ENCODE data around the gene ST3GAL3.

Gene ST3GAL3

GRCh38 chr1:43885279-43885801 is 178.0 kb downstream of the ST3GAL3 start:
- no peak for DNase-seq

DNA sequence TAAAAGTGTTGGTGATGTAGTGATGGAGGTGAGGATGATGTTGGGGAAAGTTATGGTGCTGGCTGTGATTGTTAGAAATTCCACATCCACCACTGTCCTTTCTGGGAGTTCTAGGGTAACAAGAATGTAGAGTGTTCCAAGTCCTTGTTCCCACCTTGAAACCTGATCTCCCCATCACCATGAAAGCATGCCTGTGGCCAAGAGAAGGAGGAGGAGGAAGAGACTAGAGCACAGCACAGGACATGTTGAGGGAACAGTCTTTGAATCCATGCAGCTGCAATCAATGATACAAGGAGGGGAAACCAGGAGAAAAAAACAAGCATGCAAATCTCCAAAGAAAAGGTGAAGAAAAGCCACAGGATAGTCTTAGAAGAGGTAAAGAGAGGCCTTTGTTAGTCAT is 180.4 kb downstream of the ST3GAL3 start:
- no peak for DNase-seq

GRCh38 chr1:43890815-43891214 is 183.5 kb downstream of the ST3GAL3 start:
- DNase-seq, result no peak

- DNase-seq, result no peak
Observed at GRCh38 chr1:43893006-43893405, 185.7 kb downstream of the ST3GAL3 start.

- DNase-seq, result no peak
Observed at GRCh38 chr1:43898981-43899380, 191.6 kb downstream of the ST3GAL3 start.

DNA sequence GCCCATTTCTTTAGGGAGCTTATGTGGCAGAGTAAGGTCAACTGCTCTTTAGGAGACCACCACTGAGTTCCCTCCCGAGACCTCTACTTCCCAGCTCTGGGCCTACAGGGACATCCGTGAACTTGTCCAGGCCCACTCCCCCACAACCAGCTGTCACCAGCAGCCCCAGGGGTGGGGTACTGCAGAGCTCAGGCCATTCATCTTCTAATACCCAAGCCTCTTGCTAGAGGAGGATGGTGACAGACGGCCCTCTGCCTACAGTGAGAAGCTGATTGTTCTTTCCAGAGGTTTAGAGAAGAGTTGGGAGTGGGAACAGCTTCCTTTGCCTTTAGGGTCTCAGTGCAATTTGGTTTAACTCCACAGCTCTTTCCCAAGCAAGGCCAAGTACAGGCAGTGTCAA is 193.1 kb downstream of the ST3GAL3 start:
- DNase-seq, result no peak

- DNase-seq, result no peak
Observed at GRCh38 chr1:43901196-43901961, 194.0 kb downstream of the ST3GAL3 start.

DNA sequence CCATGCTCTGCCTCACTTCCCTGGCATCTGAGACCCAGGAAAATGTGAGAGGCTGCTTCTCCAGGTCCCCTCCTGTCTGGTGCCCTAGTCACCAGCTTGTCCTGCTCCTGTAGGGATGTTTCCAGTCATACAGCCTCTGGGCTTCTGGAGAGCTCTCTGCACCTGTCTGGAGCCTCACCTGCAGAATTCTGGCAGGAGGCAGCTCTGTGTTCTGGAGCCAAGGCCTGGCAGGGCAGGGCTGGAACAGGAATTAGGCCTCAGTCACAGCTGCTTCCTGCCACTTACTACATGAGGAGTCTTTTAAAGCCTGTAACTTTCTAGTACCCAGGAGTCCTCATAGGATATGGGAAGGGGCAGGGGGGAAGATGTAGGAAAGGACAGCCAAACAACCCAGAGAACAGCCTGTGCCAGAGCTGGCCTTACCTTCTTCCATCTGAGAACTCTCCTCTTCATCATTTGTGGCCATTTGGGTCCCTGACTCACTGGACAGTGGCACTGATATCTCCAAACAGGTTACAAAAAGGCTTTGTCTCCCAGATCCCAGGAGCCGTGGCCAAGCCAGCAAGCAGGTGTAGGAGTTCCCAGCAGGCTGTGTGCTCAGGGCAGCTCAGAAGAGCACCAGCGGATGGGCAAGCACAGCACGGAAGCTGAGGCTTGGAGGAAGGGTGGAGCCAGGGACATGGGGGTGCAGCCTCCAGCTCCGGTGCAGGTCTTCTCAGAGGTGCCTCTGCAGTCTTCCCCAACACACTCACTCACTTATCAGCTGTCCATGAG is 194.9 kb downstream of the ST3GAL3 start:
- DNase-seq, result no peak

DNA sequence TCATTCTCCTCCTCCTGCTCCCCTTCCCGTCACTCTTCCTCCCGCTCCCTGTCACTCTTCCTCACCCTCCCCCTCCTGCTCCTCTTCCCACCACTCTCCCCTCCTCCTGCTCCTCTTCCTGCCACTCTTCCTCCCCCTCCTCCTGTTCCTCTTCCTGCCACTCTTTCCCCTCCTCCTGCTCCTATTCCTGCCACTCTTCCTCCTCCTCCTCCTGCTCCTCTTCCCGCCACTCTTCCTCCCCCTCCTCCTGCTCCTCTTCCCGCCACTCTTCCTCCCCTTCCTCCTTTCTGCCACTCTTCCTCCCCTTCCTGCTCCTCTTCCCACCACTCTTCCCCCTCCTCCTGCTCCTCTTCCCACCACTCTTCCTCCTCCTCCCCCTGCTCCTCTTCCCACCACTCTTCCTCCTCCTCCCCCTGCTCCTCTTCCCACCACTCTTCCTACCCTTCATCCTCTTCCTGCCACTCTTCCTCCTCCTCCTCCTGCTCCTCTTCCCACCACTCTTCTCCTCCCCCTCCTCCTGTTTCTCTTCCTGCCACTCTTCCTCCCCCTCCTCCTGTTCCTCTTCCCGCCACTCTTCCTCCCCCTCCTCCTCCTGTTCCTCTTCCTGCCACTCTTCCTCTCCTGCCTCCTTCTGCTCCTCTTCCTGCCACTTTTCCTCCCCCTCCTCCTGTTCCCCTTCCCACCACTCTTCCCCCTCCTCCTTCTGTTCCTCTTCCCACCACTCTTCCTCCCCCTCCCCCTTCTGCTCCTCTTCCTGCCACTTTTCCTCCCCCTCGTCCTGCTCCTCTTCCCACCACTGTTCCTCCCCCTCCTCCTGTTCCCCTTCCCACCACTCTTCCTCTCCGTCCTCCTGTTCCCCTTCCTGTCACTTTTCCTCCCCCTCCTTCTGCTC is 197.6 kb downstream of the ST3GAL3 start:
- no peak for DNase-seq

- no peak for DNase-seq
Observed at GRCh38 chr1:43908226-43908625, 200.9 kb downstream of the ST3GAL3 start.

DNA sequence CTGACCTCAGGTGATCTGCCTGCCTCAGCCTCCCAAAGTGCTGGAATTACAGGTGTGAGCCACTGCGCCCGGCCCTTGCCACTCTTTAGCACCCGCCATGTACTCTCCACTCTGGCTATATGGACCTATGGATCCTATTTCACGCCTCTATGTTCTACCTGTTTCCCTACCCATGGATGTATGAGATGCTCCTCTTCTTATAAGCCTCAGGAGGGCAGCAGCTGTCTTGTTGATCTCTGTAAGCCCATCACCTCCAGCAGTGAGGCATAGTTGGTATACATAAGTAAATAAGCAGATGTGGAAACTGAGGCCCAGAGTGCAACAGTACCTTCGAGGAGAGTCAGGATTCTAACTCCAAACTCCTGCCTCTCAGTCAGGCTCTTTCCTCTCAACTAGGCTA is 201.5 kb downstream of the ST3GAL3 start:
- no peak for DNase-seq

DNA sequence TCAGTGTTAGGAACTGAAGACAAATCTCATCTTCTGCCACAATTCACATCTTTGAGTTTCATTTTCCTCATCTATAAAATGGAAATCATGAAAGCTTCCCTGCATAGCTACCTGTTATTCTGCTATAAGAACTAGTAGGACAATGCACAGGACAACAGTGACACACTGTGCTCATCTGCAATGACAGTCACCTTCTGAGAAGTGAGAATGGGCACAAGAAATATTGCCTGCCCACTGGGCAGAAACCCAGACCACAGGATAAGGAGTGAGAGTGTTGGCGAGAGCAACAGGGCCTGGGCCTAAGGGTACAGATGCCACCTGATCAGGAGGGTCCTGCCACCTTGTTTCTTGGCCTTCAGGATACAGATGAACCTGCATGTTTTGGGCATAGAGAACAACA is 203.0 kb downstream of the ST3GAL3 start:
- no peak for DNase-seq

DNA sequence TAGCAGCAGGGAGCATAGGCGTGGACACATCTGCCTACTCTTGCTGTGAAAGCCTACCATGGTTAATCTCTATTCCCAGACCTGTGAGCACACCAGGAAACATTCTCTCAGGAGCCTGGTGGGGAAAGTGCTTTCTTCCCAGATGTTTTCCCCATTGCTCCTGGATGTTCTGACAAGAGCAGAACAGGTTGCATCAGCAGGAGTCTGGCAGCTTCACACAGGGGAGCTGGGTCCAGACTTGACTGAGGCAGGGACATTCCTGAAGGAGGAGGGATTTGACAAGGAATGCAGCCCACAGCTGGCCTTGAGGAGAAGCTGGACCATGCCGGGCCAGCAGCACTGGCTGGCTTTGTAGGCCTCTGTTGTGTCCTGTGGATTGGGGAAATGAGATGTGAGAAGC is 205.3 kb downstream of the ST3GAL3 start:
- DNase-seq, result no peak

GRCh38 chr1:43913051-43913501 is 205.7 kb downstream of the ST3GAL3 start:
- DNase-seq, result no peak

DNA sequence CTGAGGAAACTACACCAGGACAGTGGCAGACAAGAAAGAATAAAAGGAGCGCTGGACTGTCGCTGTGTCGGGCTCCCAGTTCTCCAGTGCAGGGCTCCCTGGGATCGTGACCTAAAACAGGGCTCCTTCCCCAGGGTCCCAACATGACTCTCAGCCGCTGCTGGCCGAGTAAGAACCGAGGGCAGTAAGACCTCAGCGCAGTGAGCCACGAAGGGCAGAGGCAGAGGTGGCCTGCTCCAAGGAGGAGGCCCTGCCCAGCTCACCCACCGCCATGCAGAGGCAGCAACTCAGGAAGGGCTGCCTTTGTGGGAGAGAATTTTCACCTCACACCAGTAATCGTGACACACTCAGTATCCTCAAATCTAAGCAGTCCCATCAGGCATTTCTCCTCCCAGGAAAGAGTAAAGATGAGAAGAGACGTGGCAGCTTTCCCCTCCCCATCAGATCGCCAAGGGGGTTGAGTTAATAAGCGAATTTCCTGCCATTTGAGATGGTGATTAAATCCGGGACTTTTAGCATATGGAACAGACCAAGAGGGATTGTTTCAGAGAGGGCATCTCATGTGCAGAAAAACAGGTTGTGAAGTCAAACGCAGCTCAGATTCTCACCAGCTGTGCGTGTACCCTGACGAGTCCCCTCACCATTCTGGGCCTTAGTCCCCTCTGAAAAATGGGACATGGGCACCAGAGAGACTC is 206.5 kb downstream of the ST3GAL3 start:
- no peak for DNase-seq

DNA sequence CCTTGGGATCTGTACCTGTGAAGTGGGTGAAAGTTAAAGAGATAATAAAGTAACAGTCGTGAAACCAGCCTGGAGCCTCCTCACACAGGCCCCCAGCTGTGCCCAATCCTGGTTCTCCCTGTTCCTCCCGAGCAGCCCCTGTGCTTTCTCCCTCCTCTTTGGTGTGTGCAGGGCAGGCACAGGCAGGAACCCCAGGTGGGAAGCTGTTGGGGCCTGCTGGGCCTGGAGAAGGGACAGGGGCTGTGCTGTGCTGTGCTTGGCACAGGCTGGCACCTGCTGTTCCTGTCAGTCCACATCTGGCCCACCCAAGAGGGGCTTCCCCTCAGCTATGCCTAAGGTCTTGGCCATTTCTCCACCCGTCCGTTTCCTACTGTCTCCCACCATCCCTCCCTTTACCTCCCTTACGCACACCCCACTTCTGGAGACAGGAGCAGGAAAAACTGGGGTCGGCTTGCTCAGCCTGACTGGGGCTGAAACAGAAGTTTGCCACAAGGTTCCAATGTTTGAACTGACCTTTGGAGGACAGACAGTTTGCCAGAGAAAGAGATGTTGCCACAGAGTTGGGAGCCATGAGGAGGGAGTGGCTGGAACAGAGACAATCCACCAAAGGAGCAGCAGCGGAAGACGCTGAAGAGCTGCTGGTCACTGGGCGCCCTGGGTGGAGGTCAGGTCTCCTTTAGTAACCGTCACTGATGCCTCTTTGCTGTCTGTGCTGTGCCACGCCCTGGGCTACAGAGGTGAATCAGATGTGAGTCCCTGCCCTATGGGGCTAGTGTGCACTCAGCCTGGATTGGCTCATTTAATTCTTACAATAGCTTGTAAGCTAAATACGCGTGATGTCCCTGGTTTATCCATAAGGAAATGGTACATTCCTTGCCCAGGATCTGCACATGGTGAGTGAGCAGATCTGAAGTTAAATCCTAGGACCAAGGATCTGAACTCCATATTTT is 207.5 kb downstream of the ST3GAL3 start:
- DNase-seq, result no peak

GRCh38 chr1:43919906-43920305 is 212.6 kb downstream of the ST3GAL3 start:
- DNase-seq, result no peak

DNA sequence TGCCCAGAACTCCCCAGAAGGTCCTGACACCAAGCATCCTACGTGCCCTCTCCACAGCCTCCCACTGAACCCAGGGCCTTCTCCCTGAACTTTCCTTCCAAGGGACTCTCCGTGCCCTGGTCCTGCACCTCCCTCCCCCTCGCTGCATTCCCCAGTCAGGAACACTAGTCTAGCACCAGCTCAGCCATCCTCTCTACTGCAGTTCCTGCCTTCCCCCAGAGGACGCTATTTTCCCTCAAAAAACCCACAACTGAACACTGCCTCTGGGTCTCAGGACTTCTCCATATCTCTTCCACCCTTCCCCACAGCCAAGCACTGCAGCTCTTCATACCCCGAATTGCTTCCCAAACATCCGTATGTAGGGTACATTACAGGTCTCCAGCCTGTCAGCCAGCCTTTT is 213.7 kb downstream of the ST3GAL3 start:
- DNase-seq, result no peak

GRCh38 chr1:43924516-43924915 is 217.2 kb downstream of the ST3GAL3 start:
- no peak for DNase-seq

DNA sequence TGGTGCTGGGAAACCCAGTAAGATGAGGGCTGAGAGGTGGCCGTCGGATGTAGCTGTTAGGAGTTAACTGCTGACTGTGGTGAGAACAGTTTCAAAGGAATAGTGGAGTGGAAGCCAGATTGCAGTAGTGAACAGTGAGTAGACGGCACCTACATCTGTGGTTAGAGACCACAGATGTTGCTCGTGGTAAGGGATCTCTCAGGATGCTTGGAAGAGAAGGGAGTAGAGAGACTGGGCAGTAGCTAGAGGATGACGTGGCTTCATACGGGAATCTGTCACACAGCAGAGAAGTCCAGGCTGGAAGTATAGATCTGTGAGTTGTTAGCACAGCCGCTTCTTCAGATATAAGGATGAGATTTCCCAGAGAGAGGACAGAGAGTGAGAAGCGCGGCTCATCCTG is 218.5 kb downstream of the ST3GAL3 start:
- no peak for DNase-seq

All from CD4-positive, alpha-beta T cell treated with Interleukin-12 subunit alpha and Interleukin-12 subunit beta, for 1 hour (primary cell).